Upper lobe of left lung (tissue), 6 donors: ENCODE data around the gene SRRM3. TPM values are rescaled to one million over a fixed set of nuclear protein-coding genes. Genes with fewer than 3 reads are reported as not detected.

Experiments
- ATAC-seq, 2 donors: fragments of 200-7000 bp; cut with Tn5 transposase; one replicate each; pipeline ENCODE4 v1.9.1; 2022; ENCODE audit warnings: mild to moderate bottlenecking in 2 of 2, moderate library complexity in 2 of 2; ENCODE audit not compliant: low FRiP score in 2 of 2
- DNase-seq, 2 donors: peaks; one replicate each; pipeline ENCODE4 v3.0.0-alpha.2; 2019 to 2020
- H3K27ac ChIP-seq, 4 donors: fragments of 200-600 bp; sonication (generic); one replicate each; pipeline ENCODE4 v1.5.1; 2016 to 2019
- H3K27me3 ChIP-seq, 4 donors: fragments of 200-600 bp; sonication (generic); one replicate each; pipeline ENCODE4 v1.5.1; 2017 to 2019
- H3K36me3 ChIP-seq, 4 donors: fragments of 200-600 bp; sonication (generic); one replicate each; pipeline ENCODE4 v1.5.1; 2016 to 2019
- H3K4me1 ChIP-seq, 4 donors: fragments of 200-600 bp; sonication (generic); one replicate each; pipeline ENCODE4 v1.5.1; 2018 to 2019
- H3K4me3 ChIP-seq, 4 donors: fragments of 200-600 bp; sonication (generic); one replicate each; pipeline ENCODE4 v1.5.1; 2017 to 2019; ENCODE audit warnings: mild to moderate bottlenecking in 2 of 4, moderate library complexity in 1 of 4
- H3K9me3 ChIP-seq, 4 donors: fragments of 200-600 bp; sonication (generic); one replicate each; pipeline ENCODE4 v1.5.1; 2018 to 2019
- EP300 ChIP-seq, 4 donors: sonication (generic); formaldehyde crosslinking; IDR thresholded peaks; one replicate each; pipeline ENCODE4 v1.5.1; 2017; ENCODE audit warnings: antibody characterized with exemption in 4 of 4, control low read depth in 2 of 4
- POLR2A ChIP-seq, 4 donors: fragments of 450-650 bp; IDR thresholded peaks; one replicate each; pipeline ENCODE4 v1.5.1; 2016 to 2017; ENCODE audit warnings: antibody characterized with exemption in 4 of 4, mild to moderate bottlenecking in 2 of 4
- POLR2AphosphoS5 ChIP-seq, 2 donors: sonication (generic); formaldehyde crosslinking; IDR thresholded peaks; one replicate each; pipeline ENCODE4 v1.5.1; 2017; ENCODE audit warnings: antibody characterized with exemption in 2 of 2
- WGBS, 2 donors: methylation state at CpG; one replicate each; pipeline ENCODE4 v1.1.5; 2017 to 2018; 5-methylcytosine and 5-hydroxymethylcytosine counted together
- total RNA-seq, 6 donors: library from RNA; depleted of rRNA in 4 of 6; stranded (reverse); fragments of >200 nt in 4 of 6; gene quantifications; one replicate each; pipeline versions ENCODE4 v1.1.0 to v1.2.1, GENCODE V29; 2016 to 2021
- TF ChIP-seq, protein P1 (sequence below), 6 experiments: fragments of 450-650 bp in 4 of 6; fragments of 200-600 bp in 2 of 6; sonication (generic) in 2 of 6; IDR thresholded peaks; one replicate each; pipeline ENCODE4 v1.5.1; 2016 to 2019; ENCODE audit warnings: antibody characterized with exemption in 6 of 6
- donor health status: DM: no; HTN: no; CAD: no; lungs with moderate emphysema.
- donor health status: DM: no; HTN: yes; CAD: no; lungs with severe emphysema.

SRRM3 gene
- total RNA-seq, 6 donors from 2014 or later = 0.30 to 1.5 (median 0.72) TPM

DNA sequence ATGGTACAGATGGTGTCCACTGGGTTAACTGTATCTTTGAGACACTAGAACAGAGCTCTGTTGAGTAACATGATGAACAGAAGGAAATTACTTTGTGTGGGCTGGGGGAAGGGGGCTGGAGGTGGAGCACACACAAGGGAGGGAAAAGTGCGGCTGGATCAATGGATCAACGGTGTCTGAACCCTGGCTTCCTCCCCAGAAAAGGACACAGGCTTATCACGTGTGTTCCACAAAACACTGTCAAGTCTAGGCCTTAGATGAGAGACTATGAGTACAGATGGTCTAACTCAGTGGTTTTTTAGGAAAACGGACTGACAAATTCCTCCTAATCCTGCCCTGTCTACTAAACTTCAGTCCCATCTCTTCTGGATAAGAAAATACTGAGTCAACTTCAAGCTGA, 128.6 kb downstream of the SRRM3 start:
- Histone ChIP-seq H3K9me3 (no peaks in the 10 kb centered on the region), H3K4me3 (no peak overlapping the region), H3K4me1 (peaks cover 22 to 34% (median 29%) of the 10 kb centered on the region in 4 donors), H3K27ac (no peak overlapping the region), H3K36me3 (peaks cover 4 to 56% (median 28%) of the 10 kb centered on the region in 4 donors), H3K27me3 (no peaks in the 10 kb centered on the region)
- ATAC-seq = no peak
- TF ChIP-seq POLR2A (IDR thresholded peaks at IDR 0.05) (no peak), POLR2AphosphoS5 (IDR thresholded peaks at IDR 0.05) (no peak), EP300 (IDR thresholded peaks at IDR 0.05) (no peak)
- TF ChIP-seq, protein P1, sequence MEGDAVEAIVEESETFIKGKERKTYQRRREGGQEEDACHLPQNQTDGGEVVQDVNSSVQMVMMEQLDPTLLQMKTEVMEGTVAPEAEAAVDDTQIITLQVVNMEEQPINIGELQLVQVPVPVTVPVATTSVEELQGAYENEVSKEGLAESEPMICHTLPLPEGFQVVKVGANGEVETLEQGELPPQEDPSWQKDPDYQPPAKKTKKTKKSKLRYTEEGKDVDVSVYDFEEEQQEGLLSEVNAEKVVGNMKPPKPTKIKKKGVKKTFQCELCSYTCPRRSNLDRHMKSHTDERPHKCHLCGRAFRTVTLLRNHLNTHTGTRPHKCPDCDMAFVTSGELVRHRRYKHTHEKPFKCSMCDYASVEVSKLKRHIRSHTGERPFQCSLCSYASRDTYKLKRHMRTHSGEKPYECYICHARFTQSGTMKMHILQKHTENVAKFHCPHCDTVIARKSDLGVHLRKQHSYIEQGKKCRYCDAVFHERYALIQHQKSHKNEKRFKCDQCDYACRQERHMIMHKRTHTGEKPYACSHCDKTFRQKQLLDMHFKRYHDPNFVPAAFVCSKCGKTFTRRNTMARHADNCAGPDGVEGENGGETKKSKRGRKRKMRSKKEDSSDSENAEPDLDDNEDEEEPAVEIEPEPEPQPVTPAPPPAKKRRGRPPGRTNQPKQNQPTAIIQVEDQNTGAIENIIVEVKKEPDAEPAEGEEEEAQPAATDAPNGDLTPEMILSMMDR (IDR thresholded peaks at IDR 0.05) = no peak
- 57 to 73% methylated on average over 4 of the region's 4 CpGs for WGBS, 2 donors
- no peak for DNase-seq

DNA sequence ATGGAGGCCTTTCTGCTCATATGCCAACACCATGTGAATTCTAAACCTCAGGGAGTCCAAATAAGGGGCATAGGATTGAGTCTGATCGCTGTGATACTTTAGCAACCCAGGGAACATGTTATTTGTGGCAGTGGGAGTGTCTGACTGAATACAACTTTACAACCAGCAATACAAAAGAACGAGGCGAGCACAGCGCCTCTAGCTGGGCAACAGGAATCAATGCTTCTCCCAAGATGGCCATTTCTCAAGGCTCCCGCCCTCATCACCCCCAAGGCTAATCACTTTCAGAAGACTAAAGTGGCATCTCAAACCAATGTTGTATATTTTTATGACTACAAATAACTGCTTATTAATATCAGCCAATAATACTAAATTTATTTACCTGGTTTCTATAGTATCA, 129.0 kb downstream of the SRRM3 start:
- Histone ChIP-seq H3K9me3 (no peaks in the 10 kb centered on the region), H3K36me3 (peaks cover 4 to 52% (median 26%) of the 10 kb centered on the region in 4 donors), H3K27me3 (no peaks in the 10 kb centered on the region), H3K4me3 (no peak overlapping the region), H3K4me1 (peaks cover 22 to 36% (median 30%) of the 10 kb centered on the region in 4 donors), H3K27ac (no peak overlapping the region)
- DNase-seq = no peak
- ATAC-seq = no peak
- WGBS, 2 donors = 74 to 78% methylated on average over 5 of the region's 5 CpGs
- TF ChIP-seq, protein P1 (IDR thresholded peaks at IDR 0.05) = no peak
- TF ChIP-seq POLR2A (IDR thresholded peaks at IDR 0.05) = no peak
- TF ChIP-seq EP300 (IDR thresholded peaks at IDR 0.05) = no peak
- TF ChIP-seq POLR2AphosphoS5 (IDR thresholded peaks at IDR 0.05) = no peak

DNA sequence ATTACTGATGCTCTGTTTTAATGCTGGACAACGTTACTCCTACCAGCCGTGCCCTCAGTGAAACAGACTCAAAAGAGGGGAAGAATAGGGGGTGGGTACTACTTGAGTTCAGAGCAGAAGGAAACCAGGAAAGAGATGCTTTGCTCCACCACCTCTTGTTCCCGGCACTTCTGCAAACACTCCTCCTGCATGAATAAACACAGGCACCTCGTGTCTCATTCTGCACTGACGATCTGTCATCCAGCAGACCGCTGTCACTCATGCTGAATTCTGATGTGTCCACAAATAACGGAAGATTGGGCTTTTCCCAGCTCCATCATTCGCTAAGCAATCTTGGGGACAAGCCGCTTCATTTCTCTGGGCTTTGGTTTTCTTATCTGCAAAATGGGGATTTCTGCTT, 130.4 kb downstream of the SRRM3 start:
- ATAC-seq (no peak), DNase-seq (no peak)
- peaks cover 22 to 39% (median 30%) of the 10 kb centered on the region in 4 donors for H3K4me1 ChIP-seq
- H3K4me3 ChIP-seq = no peak overlapping the region
- TF ChIP-seq POLR2A (IDR thresholded peaks at IDR 0.05) (no peak), POLR2AphosphoS5 (IDR thresholded peaks at IDR 0.05) (no peak), EP300 (IDR thresholded peaks at IDR 0.05) (no peak)
- TF ChIP-seq, protein P1 (IDR thresholded peaks at IDR 0.05) = no peak
- H3K9me3 ChIP-seq = no peaks in the 10 kb centered on the region
- H3K27me3 ChIP-seq = no peaks in the 10 kb centered on the region
- H3K36me3 ChIP-seq = peaks cover 4 to 43% (median 18%) of the 10 kb centered on the region in 4 donors
- no peak overlapping the region for H3K27ac ChIP-seq
- WGBS, 2 donors = 41 to 53% methylated on average over 9 of the region's 9 CpGs

DNA sequence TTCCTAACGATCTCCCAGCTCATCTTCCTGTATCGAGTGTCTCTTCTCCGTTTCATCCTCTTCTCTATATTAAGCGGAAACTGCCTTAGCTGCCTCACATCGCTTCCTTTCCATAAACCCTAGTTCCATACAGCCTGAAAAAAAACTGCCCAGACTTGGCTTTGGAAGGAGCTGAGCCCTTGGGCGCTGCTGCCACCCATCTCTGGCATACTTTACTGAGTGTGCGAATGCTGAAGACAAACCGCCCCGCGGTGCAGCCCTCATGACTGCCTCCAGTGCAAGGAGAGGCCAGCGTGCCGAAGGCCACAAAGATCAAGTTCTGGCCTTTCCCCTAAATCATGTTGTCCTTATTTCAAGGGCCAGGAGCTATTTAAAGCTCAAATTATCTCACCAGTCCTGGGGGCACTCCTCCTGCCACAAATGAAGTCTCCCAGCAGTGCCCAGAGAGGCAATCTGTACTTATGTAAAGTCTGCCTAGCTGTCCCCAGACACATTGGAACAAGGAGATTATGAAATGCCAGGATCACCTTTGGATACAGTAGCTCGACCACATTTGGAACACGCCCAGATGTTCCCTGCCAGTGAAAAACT, 131.9 kb downstream of the SRRM3 start:
- no peak overlapping the region for H3K4me3 ChIP-seq
- ATAC-seq = peak; percentile 44 to 52

More for the DNA sequence above, 131.9 kb downstream of the SRRM3 start:
- DNase-seq = peak in 1 of 2 donors; percentile 48
- WGBS, 2 donors = 60 to 71% methylated on average over 9 to 14 of the region's 14 CpGs
- no peaks in the 10 kb centered on the region for H3K27me3 ChIP-seq
- H3K4me1 ChIP-seq = peaks cover 22 to 47% (median 43%) of the 10 kb centered on the region in 4 donors
- H3K36me3 ChIP-seq = peaks cover 0 to 31% (median 11%) of the 10 kb centered on the region in 4 donors
- H3K27ac ChIP-seq = peak overlapping the region in 1 of 4 donors; percentile 70
- no peaks in the 10 kb centered on the region for H3K9me3 ChIP-seq
- TF ChIP-seq POLR2A (IDR thresholded peaks at IDR 0.05) = no peak
- TF ChIP-seq, protein P1 (IDR thresholded peaks at IDR 0.05) = no peak
- no peak for TF ChIP-seq POLR2AphosphoS5 (IDR thresholded peaks at IDR 0.05)
